GM10248 (cell line): Measurements from ENCODE around the gene KMT2A.
A peak's percentile ranks its signal among the peaks of the same experiment; 100 is the strongest.
"Not testable (repeated sequence)": the region's sequence is repeated elsewhere in the genome, so short reads cannot be mapped to it uniquely, and the experiment has no call there.

Source experiments
- CTCF ChIA-PET: fragments of 300-600 bp; sonication (Branson Sonifier 250); formaldehyde crosslinking; extraction: SDS; loops from one replicate; lab custom pipeline; 2021; ENCODE audit warnings: antibody characterized with exemption; lab: Yijun Ruan, JAX
- POLR2A ChIA-PET: fragments of 350-650 bp; sonication (Branson Sonifier 250); formaldehyde crosslinking; extraction: SDS; loops from one replicate; lab custom pipeline; 2020; ENCODE audit warnings: antibody characterized with exemption; lab: Yijun Ruan, JAX
- DNase-seq: peaks from one replicate; pipeline ENCODE4 v3.0.0; 2012; ENCODE audit errors: extremely low spot score
- CTCF ChIP-seq: IDR thresholded peaks from 2 replicates; pipeline ENCODE4 v1.5.1; 2012; ENCODE audit warnings: mild to moderate bottlenecking, low read depth; ENCODE audit errors: extremely low read depth, missing control alignments, control extremely low read depth

The KMT2A gene

GRCh38 chr11:118401880-118402590 is 34.3 kb upstream of the KMT2A start:
- ChIA-PET CTCF (interaction anchor here (0.8 to 1.6 kb wide), 3 partner anchors 25 to 86 kb away, joined by 3 to 6 read pairs (median 3); no protein-coding TSS in a partner anchor), POLR2A (interaction anchor here (0.5 to 0.7 kb wide), 3 partner anchors 8 to 51 kb away, joined by 3 to 5 read pairs (median 3); no protein-coding TSS in a partner anchor)
- DNase-seq, result no peak
- TF ChIP-seq CTCF, result no peak

- not testable (repeated sequence) for DNase-seq
- ChIA-PET CTCF (interaction anchor here (1.1 to 1.6 kb wide), 2 partner anchors 26 to 86 kb away, joined by 3 to 6 read pairs; no protein-coding TSS in a partner anchor), POLR2A (interaction anchor here (0.7 kb wide), 1 partner anchor 28 kb away, joined by 5 read pairs; no protein-coding TSS in a partner anchor)
Observed at GRCh38 chr11:118402594-118402993, 33.7 kb upstream of the KMT2A start.

GRCh38 chr11:118406599-118407166 is 29.6 kb upstream of the KMT2A start:
- POLR2A ChIA-PET, result no interaction called here
- no peak for DNase-seq
- CTCF ChIA-PET, result interaction anchor here (0.9 to 1.9 kb wide), 5 partner anchors 9 to 81 kb away, joined by 3 to 4 read pairs (median 3); no protein-coding TSS in a partner anchor
- TF ChIP-seq CTCF, result no peak

GRCh38 chr11:118410055-118410745 is 26.1 kb upstream of the KMT2A start:
- ChIA-PET POLR2A (interaction anchor here (0.6 to 1.2 kb wide), 6 partner anchors 8 to 1109 kb away, joined by 3 to 6 read pairs (median 3); no protein-coding TSS in a partner anchor), CTCF (interaction anchor here (0.7 to 1.6 kb wide), 3 partner anchors 8 to 481 kb away, joined by 3 to 5 read pairs (median 3); no protein-coding TSS in a partner anchor)
- TF ChIP-seq CTCF, result no peak
- DNase-seq, result peak; percentile 26

- no peak for TF ChIP-seq CTCF
- DNase-seq, result no peak
- POLR2A ChIA-PET, result interaction anchor here (0.6 kb wide), 1 partner anchor 17 kb away, joined by 5 read pairs; no protein-coding TSS in a partner anchor
- CTCF ChIA-PET, result no interaction called here
Observed at GRCh38 chr11:118411530-118411929, 24.8 kb upstream of the KMT2A start.

GRCh38 chr11:118412921-118413320 is 23.4 kb upstream of the KMT2A start:
- no peak for DNase-seq
- ChIA-PET CTCF (interaction anchor here (1.0 to 1.7 kb wide), 3 partner anchors 23 to 75 kb away, joined by 3 to 5 read pairs (median 3); no protein-coding TSS in a partner anchor), POLR2A (interaction anchor here (0.6 kb wide), 1 partner anchor 55 kb away, joined by 3 read pairs; no protein-coding TSS in a partner anchor)
- TF ChIP-seq CTCF, result no peak
